Measurements from ENCODE around the gene HTT.

Gene HTT

DNA sequence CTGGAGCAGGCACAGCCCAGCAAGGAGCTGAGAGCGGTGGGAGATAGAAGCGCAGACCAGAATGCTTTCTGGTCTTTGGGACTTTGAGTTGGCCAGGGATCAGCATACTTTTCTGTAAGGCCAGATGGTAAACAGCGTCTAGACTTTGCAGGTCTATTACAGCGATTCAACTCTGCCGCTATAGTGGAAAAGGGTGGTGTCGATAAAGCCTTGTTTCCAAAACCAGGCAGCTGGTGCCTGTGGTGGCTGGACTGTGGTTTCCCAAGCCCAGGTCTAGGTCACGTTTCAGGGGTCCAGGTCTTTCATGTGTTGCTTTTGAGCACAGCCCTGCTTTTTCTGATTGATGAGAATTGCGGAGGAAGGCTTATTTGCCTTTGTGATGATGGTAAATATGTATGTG is 40.2 kb upstream of the HTT start:
- H3K4me3 ChIP-seq (ENCODE audit: low read length): no peak overlapping the region
- TF ChIP-seq, protein P1, sequence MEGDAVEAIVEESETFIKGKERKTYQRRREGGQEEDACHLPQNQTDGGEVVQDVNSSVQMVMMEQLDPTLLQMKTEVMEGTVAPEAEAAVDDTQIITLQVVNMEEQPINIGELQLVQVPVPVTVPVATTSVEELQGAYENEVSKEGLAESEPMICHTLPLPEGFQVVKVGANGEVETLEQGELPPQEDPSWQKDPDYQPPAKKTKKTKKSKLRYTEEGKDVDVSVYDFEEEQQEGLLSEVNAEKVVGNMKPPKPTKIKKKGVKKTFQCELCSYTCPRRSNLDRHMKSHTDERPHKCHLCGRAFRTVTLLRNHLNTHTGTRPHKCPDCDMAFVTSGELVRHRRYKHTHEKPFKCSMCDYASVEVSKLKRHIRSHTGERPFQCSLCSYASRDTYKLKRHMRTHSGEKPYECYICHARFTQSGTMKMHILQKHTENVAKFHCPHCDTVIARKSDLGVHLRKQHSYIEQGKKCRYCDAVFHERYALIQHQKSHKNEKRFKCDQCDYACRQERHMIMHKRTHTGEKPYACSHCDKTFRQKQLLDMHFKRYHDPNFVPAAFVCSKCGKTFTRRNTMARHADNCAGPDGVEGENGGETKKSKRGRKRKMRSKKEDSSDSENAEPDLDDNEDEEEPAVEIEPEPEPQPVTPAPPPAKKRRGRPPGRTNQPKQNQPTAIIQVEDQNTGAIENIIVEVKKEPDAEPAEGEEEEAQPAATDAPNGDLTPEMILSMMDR (conservative IDR thresholded peaks at IDR 0.05; ENCODE audit: low read depth, low read length): no peak
- no peak for DNase-seq (ENCODE audit: low read depth)

DNA sequence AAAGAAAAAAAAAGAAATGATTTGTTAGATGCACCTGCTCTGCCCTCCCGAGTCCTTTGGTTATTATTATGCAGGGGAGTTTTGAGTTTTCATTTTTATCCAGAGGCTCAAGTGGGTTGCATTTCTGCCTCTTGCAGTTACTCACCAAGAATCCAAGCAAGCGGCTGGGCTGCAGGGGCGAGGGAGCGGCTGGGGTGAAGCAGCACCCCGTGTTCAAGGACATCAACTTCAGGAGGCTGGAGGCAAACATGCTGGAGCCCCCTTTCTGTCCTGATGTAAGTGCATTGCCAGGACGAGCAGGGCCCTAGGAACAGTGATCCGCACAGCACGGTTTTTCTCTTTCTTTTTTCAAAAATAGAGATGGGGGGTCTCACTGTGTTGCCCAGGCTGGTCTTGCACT is 39.2 kb upstream of the HTT start:
- DNase-seq (ENCODE audit: low read depth): no peak
- TF ChIP-seq, protein P1 (conservative IDR thresholded peaks at IDR 0.05; ENCODE audit: low read depth, low read length): no peak
- H3K4me3 ChIP-seq (ENCODE audit: low read length): no peak overlapping the region

DNA sequence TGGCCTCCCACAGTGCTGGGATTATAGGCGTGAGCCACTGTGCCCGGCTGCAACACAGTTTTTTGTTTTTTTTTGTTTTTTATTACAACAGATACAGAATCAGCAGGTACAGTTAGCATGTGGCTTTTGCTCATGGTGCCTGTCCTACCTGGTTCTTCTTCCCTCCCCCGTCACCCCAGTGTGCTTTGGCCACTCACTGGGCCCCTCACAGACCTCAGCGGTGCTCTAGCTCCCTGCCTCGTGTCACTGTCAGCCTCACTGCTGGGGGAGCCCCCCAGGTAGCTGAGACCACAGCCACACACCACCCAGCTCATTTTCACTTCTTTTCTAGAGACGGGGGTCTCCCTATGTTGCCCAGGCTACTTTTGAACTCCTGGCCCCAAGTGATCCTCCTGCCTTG is 38.8 kb upstream of the HTT start:
- TF ChIP-seq, protein P1 (conservative IDR thresholded peaks at IDR 0.05; ENCODE audit: low read depth, low read length): no peak
- DNase-seq (ENCODE audit: low read depth): no peak
- H3K4me3 ChIP-seq (ENCODE audit: low read length): no peak overlapping the region

DNA sequence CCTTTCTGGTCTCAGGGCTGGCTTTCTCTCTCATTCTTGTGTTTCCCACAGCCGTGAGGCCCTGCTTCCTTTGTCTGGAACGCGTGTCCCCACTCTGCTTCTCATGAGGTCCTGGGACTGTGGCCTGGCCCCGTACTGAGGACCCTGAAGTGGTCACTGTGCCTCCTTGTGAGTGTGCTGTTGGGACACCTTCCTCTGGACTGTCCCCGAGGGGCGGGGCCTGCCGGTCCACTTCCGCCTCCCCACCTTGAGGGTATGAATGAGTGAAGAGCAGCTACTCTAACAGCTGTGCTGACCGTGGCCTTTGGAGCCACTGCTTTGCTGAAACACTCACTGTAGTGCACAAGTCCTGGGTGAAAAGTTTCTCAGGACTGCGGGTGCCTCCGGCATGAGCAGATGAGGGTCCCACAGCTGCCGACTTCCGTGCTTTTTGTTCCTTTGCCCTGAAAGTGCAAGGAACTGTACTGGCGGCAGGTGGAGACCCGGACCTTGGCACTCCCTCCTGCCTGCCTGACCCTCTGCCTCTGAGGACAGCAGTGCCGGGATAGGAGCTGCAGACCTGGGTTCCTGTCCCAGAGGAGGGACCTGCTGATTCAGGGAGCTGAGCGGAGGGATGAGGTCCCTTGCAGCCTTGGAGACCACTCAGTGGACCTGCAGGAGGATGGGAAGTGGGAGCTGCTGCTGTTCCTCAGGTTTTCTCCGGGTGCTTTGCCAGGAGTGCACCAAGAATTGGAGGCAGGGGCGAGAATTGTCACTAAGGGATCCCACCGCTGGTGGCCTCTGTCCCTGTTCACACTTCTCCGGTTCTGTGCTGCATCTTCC is 38.1 kb upstream of the HTT start:
- H3K4me3 ChIP-seq (ENCODE audit: low read length): no peak overlapping the region
- no peak for DNase-seq (ENCODE audit: low read depth)
- TF ChIP-seq, protein P1 (conservative IDR thresholded peaks at IDR 0.05; ENCODE audit: low read depth, low read length): no peak

DNA sequence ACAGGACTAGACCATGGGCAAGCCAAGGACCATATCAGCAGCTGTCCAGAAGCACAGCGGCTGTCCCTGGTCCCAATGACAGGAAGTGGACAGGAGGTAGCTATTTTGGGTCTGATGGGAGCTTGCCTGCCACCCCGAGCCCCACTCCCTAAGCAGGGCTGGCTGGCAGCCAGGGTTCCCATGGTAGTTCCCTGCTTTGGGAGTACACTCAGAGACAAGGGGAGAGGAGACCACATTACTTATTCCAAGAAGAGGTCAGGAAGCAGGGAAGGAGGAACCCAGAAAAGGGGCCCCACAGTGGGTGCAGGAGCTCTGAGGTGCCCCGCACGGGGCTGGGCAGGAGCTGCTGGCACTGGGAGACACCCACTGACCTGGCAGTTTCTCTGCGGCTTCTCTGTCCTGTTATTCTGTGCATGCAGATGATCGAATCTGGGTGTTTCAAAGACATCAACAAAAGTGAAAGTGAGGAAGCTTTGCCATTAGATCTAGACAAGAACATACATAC is 36.5 kb upstream of the HTT start:
- TF ChIP-seq, protein P1 (conservative IDR thresholded peaks at IDR 0.05; ENCODE audit: low read depth, low read length): no peak
- H3K4me3 ChIP-seq (ENCODE audit: low read length): no peak overlapping the region
- DNase-seq (ENCODE audit: low read depth): no peak

DNA sequence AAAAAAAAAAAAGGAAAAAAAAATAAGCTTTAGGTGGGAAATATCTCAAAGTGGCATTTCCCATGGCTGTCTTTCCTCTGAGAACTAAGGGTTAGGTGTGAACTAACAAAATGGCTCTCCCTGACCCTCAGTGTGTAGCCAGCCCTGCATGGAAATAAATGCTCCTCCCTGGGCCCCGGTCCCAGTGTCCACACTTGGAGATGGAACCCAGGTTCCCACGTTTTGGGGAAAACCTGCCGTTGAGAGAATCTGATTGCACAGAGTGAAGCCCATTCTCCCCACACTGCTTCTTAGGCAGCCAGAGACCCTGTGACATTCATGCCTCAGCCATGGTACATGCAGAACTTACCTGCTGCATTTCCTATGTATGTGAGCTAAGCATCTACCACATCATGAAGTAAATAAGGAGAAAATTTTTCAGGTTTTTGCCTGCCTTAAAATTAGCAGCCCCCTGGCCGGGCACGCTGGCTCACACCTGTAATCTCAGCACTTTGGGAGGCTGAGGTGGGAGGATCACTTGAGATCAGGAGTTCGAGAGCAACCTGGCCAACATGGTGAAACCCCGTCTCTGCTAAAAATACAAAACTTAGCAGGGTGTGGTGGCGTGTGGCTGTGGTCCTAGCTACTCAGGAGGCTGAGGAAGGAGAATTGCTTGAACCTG is 34.6 kb upstream of the HTT start:
- no peak overlapping the region for H3K4me3 ChIP-seq (ENCODE audit: low read length)
- TF ChIP-seq, protein P1 (conservative IDR thresholded peaks at IDR 0.05; ENCODE audit: low read depth, low read length): no peak

More for the DNA sequence above, 34.6 kb upstream of the HTT start:
- DNase-seq (ENCODE audit: low read depth): no peak
